Ovary (tissue), 9 donors: ENCODE results near the gene RAB2B. TPM values are rescaled to one million over a fixed set of nuclear protein-coding genes. Genes with fewer than 3 reads are reported as not detected.

Experiments
- DNase-seq, 5 donors: peaks; one replicate each; pipeline ENCODE4 v3.0.0-alpha.2; 2019 to 2020
- H3K27ac ChIP-seq, 2 donors: fragments of 200-600 bp; one replicate each; pipeline versions ENCODE4 v1.5.1 to v1.8.0; 2019 to 2022
- H3K27me3 ChIP-seq: fragments of 200-600 bp; one replicate; pipeline ENCODE4 v1.8.0; 2022
- H3K36me3 ChIP-seq: fragments of 200-600 bp; sonication (generic); one replicate; pipeline ENCODE4 v1.5.1; 2019
- H3K4me1 ChIP-seq: one replicate; pipeline ENCODE4 v1.8.1; 2013; ENCODE audit warnings: mild to moderate bottlenecking, moderate library complexity; ENCODE audit not compliant: insufficient read depth
- H3K4me3 ChIP-seq: fragments of 200-600 bp; sonication (generic); one replicate; pipeline ENCODE4 v1.5.1; 2017
- H3K9me3 ChIP-seq, 2 donors: fragments of 200-600 bp in 1 of 2; sonication (generic) in 1 of 2; one replicate each; pipeline versions ENCODE4 v1.5.1 to v1.8.1; 2013 to 2019; ENCODE audit warnings: mild to moderate bottlenecking in 1 of 2, moderate library complexity in 1 of 2
- EP300 ChIP-seq: sonication (generic); formaldehyde crosslinking; IDR thresholded peaks from one replicate; pipeline ENCODE4 v1.6.1; 2017; ENCODE audit warnings: antibody characterized with exemption
- POLR2A ChIP-seq: fragments of 450-650 bp; IDR thresholded peaks from one replicate; pipeline ENCODE4 v1.6.1; 2017; ENCODE audit warnings: antibody characterized with exemption, mild to moderate bottlenecking, moderate library complexity
- WGBS, 3 donors: extraction: QIAGEN DNeasy Blood & Tissue Kit in 1 of 3; methylation state at CpG; one replicate each; pipeline versions ENCODE4 v1.1.5 to v1.1.7; 2013 to 2017; 5-methylcytosine and 5-hydroxymethylcytosine counted together
- intact Hi-C, 4 donors: fragments of 100-400 bp; cut with DNase I; formaldehyde crosslinking; loops; one replicate each; pipeline versions ENCODE4 v1.11.0 to v1.15.1; 2022 to 2023
- polyA plus RNA-seq, 2 donors: library from polyadenylated mRNA; stranded (reverse); fragments of 200-250 nt in 1 of 2; fragments of 350-450 nt in 1 of 2; fragmentation: Illumina TruSeq in 1 of 2; extraction: RNeasy Lipid Tissue Mini Kit (QIAGEN cat#74804) in 1 of 2; gene quantifications; one replicate each; pipeline ENCODE4 v1.2.3, GENCODE V29; 2013 to 2014
- total RNA-seq, 7 donors: library from RNA; depleted of rRNA in 2 of 7; stranded (reverse); fragments of >200 nt in 2 of 7; fragmentation: NEBNext Ultra II Directional in 3 of 7; extraction: Animal tissue kit (Norgen Biotek cat#: 25700) in 3 of 7; gene quantifications; one replicate each; pipeline versions ENCODE4 v1.1.0 to v1.2.4, GENCODE V29; 2016 to 2023
- TF ChIP-seq, protein P1 (sequence below), 3 donors: fragments of 450-650 bp in 2 of 3; fragments of 200-600 bp in 1 of 3; IDR thresholded peaks; one replicate each; pipeline versions ENCODE4 v1.5.1 to v1.8.0; 2016 to 2022; ENCODE audit warnings: antibody characterized with exemption in 3 of 3, mild to moderate bottlenecking in 1 of 3
- donor health status: DM: no; HTN: no; CAD: no; lungs with moderate emphysema.
- donor health status: DM: no; HTN: no; CAD: no.
- donor health status: Bipolar disorder and iron deficiency.
- donor health status: DM: yes; HTN: yes; CAD: no.
- donor health status: DM: no; HTN: no; CAD: no.
- donor health status: DM: yes; HTN: yes; CAD: no.

RAB2B gene
- total and polyA plus RNA-seq, 9 donors = 15.8 to 53.7 (median 25.0) TPM

DNA sequence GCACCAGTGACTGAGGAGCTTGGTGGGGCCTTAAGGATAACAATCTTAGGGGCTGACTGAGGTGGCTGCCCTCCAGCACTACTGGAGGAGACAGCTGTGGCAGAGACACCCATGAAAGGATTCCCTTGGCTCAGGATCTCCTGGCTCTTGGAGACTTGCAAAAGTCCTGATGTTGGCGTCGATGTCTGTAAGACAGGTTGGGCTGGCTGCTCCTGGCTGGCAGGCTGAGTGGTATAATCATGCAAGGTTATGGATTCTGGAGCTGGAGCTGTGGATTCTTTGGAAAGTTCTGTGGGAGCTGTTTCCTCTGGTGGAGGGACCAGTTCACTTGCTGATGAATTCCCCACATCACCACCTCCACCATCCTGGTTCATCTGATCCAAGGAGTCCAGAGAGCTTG lies 45.6 kb downstream of the RAB2B start:
- no peak overlapping the region for H3K4me3 ChIP-seq
- no peaks in the 10 kb centered on the region for H3K27me3 ChIP-seq
- no peak for DNase-seq
- H3K9me3 ChIP-seq = no peaks in the 10 kb centered on the region
- intact Hi-C loops = loop anchor here in 1 of 4 donors (10.0 kb wide), 1 partner anchor 46 kb away; the partner anchor contains the start of gene SUPT16H
- H3K4me1 ChIP-seq = no peaks in the 10 kb centered on the region
- 93 to 98% (median 97%) methylated on average over 2 of the region's 2 CpGs for WGBS, 3 donors
- H3K36me3 ChIP-seq = no peaks in the 10 kb centered on the region
- no peak for TF ChIP-seq EP300
- TF ChIP-seq, protein P1, sequence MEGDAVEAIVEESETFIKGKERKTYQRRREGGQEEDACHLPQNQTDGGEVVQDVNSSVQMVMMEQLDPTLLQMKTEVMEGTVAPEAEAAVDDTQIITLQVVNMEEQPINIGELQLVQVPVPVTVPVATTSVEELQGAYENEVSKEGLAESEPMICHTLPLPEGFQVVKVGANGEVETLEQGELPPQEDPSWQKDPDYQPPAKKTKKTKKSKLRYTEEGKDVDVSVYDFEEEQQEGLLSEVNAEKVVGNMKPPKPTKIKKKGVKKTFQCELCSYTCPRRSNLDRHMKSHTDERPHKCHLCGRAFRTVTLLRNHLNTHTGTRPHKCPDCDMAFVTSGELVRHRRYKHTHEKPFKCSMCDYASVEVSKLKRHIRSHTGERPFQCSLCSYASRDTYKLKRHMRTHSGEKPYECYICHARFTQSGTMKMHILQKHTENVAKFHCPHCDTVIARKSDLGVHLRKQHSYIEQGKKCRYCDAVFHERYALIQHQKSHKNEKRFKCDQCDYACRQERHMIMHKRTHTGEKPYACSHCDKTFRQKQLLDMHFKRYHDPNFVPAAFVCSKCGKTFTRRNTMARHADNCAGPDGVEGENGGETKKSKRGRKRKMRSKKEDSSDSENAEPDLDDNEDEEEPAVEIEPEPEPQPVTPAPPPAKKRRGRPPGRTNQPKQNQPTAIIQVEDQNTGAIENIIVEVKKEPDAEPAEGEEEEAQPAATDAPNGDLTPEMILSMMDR (IDR thresholded peaks at IDR 0.05) = no peak
- H3K27ac ChIP-seq = no peak overlapping the region

DNA sequence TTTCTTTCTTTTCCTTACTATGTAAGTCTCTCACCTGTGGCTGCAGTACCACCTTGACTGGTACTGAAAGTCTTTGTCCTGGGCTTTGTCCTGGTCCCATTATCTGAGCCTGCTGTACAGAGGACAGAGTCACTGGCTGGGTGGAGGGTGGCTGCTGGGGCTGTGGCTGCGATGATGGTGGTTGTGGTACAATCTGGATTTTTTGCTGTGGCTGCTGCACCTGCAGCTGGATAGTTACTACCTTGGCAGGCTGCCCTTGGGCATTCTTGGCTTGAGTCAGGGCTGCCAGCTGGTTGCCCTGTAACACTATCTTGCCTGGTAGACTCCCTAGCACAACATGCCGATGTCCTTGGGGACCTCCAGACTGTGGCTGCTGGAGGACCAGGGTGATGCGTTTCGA lies 47.8 kb downstream of the RAB2B start:
- WGBS, 3 donors = 66 to 85% (median 69%) methylated on average over 4 of the region's 4 CpGs
- Histone ChIP-seq H3K4me3 (no peak overlapping the region), H3K27me3 (no peaks in the 10 kb centered on the region), H3K27ac (no peak overlapping the region), H3K4me1 (no peaks in the 10 kb centered on the region), H3K9me3 (no peaks in the 10 kb centered on the region), H3K36me3 (no peaks in the 10 kb centered on the region)
- TF ChIP-seq, protein P1 (IDR thresholded peaks at IDR 0.05) = no peak
- TF ChIP-seq EP300 (no peak), POLR2A (no peak)
- no peak for DNase-seq
- intact Hi-C loops = no loop called here

DNA sequence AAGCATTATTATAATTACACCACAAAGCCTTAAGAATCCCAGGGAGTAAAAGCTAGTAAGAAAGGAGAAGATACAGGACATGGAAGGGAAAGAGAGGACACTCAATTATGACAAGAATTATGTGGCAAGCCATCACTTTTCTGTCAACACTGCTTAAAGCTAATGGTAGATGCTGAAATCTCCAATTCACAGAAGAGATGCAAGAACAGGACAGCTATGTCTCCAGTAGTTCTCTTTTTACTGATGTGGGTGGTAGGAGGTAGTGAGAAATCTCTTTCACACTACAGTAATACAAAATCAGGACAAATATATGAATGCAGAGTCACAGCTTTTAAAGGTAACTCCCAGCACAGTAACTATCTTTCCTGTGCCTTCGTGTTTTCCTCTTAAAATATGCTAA lies 50.1 kb downstream of the RAB2B start:
- WGBS, 3 donors = 87 to 91% (median 89%) methylated on average over 1 of the region's 1 CpG

DNA sequence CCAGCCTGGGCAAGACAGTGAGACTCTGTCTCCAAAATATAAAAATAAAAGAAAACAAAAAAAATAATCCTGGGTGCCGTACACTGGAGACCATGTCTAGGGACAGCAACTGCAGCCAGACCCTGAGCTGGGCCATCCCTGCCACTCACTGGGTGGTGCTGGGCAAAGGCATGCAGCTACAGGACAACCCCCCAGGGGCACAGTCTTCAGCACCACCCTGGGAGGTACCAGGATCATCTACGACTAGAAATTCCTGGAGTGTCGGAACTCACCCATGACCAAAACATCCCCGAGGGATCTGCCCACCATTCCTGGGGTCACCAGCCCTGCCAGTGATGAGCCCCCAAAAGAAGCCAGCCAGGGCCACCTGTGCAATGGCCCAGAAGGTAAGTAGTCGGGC lies 57.2 kb downstream of the RAB2B start:
- Histone ChIP-seq H3K4me1 (no peaks in the 10 kb centered on the region), H3K36me3 (no peaks in the 10 kb centered on the region), H3K27ac (no peak overlapping the region), H3K27me3 (no peaks in the 10 kb centered on the region), H3K4me3 (no peak overlapping the region), H3K9me3 (no peaks in the 10 kb centered on the region)
- intact Hi-C loops = no loop called here
- DNase-seq = no peak
- TF ChIP-seq, protein P1 (IDR thresholded peaks at IDR 0.05) = no peak
- TF ChIP-seq EP300 = no peak
- no peak for TF ChIP-seq POLR2A
- 81 to 89% (median 86%) methylated on average over 5 of the region's 5 CpGs for WGBS, 3 donors

More for the DNA sequence above, 50.1 kb downstream of the RAB2B start:
- Histone ChIP-seq H3K27ac (no peak overlapping the region), H3K27me3 (no peaks in the 10 kb centered on the region), H3K36me3 (no peaks in the 10 kb centered on the region), H3K4me1 (no peaks in the 10 kb centered on the region), H3K9me3 (no peaks in the 10 kb centered on the region), H3K4me3 (no peak overlapping the region)
- intact Hi-C loops = no loop called here
- TF ChIP-seq, protein P1 (IDR thresholded peaks at IDR 0.05) = no peak
- TF ChIP-seq POLR2A (no peak), EP300 (no peak)
- DNase-seq = no peak

DNA sequence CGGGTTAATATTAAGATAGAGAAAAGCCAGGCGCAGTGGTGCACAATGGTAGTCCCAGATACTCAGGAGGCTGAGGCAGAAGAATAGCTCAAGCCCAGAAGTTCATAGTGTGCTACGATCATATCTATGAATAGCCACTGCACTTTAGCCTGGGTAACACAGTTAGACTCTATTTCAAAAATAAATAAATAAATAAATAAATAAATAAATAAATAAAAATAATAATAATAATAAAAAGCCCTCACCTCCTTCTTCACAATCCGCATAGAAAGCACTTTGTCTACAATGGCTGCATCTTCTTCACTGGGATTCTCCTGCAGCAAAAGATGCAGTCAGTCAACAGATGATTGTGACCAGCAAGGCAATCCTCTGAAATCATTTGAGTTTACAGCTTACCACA lies 61.4 kb downstream of the RAB2B start:
- no peaks in the 10 kb centered on the region for H3K36me3 ChIP-seq

More for the DNA sequence above, 61.4 kb downstream of the RAB2B start:
- H3K9me3 ChIP-seq = no peaks in the 10 kb centered on the region
- intact Hi-C loops = no loop called here
- TF ChIP-seq EP300 = no peak
- TF ChIP-seq, protein P1 (IDR thresholded peaks at IDR 0.05) = no peak
- TF ChIP-seq POLR2A = no peak
- no peak overlapping the region for H3K27ac ChIP-seq
- WGBS, 3 donors = 92 to 94% (median 94%) methylated on average over 4 of the region's 4 CpGs
- H3K27me3 ChIP-seq = no peaks in the 10 kb centered on the region
- H3K4me1 ChIP-seq = no peaks in the 10 kb centered on the region
- no peak for DNase-seq
- no peak overlapping the region for H3K4me3 ChIP-seq
